OCI-LY1 (cell line): ENCODE data around the gene SCRG1.

Source experiments
- EZH2 ChIP-seq: fragments of 200-600 bp; sonication (generic), shearing (Covaris generic); IDR thresholded peaks from 2 replicates; pipeline ENCODE4 v1.8.0; 2017; ENCODE audit warnings: borderline replicate concordance, mixed run types, mild to moderate bottlenecking, antibody characterized with exemption, low read length, moderate library complexity, mixed read lengths
- TF ChIP-seq, protein P1 (sequence below): fragments of 200-600 bp; sonication (generic), shearing (Covaris generic); IDR thresholded peaks from 2 replicates; pipeline ENCODE4 v1.5.1; 2017; ENCODE audit warnings: mild to moderate bottlenecking, antibody characterized with exemption, low read length, moderate library complexity, mixed read lengths

DNA sequence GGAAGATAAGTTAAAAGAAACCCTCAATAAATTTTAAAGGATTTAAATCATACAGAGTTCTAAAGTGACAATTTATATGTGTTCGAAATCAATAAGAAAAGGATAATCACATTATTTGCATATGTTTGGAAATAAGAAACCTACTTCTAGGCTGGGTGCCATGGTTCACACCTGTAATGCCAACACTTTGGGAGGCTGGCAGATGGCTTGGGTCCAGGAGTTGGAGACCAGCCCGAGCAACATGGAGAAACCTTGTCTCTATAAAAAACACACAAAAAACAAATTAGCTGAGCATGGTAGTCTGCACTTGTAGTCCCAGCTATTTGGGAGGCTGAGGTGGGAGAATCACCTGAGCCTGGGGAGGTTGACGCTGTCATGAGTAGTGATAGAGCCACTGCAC, 36.2 kb downstream of the SCRG1 start:
- TF ChIP-seq EZH2, result no peak
- TF ChIP-seq, protein P1, sequence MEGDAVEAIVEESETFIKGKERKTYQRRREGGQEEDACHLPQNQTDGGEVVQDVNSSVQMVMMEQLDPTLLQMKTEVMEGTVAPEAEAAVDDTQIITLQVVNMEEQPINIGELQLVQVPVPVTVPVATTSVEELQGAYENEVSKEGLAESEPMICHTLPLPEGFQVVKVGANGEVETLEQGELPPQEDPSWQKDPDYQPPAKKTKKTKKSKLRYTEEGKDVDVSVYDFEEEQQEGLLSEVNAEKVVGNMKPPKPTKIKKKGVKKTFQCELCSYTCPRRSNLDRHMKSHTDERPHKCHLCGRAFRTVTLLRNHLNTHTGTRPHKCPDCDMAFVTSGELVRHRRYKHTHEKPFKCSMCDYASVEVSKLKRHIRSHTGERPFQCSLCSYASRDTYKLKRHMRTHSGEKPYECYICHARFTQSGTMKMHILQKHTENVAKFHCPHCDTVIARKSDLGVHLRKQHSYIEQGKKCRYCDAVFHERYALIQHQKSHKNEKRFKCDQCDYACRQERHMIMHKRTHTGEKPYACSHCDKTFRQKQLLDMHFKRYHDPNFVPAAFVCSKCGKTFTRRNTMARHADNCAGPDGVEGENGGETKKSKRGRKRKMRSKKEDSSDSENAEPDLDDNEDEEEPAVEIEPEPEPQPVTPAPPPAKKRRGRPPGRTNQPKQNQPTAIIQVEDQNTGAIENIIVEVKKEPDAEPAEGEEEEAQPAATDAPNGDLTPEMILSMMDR, result no peak
